ENCODE results near the gene HSPG2.

DNA sequence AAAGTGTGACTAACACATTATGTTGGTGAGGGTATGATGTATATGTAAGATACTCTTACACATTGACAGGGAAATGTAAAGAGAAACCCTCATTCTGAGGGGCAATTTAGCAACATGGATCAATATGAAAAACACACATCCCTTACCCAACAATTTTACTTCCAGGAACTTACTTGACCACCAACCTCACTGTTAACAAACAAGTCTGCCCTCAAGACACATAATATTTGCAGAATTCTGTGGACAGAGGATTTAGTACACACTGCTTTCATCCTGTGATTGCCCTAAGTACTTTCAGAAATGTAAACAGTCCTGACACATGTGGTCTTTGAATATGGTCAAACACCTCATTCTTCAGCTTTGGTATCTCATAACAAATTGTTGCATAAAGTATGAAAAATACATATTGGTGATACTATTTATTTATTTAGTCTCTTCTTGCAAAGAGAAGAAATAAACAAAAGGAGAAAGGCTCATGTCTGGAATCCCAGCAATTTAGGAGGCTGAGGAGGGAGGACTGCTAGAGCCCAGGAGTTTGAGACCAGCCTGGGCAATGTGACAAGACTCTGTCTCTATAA, 161.0 kb downstream of the HSPG2 start:
- TF ChIP-seq CTCF (IDR thresholded peaks at IDR 0.05) (no peak), POLR2A (IDR thresholded peaks at IDR 0.05) (no peak)
